ENCODE measurements around the gene ANAPC13.

The ANAPC13 gene

DNA sequence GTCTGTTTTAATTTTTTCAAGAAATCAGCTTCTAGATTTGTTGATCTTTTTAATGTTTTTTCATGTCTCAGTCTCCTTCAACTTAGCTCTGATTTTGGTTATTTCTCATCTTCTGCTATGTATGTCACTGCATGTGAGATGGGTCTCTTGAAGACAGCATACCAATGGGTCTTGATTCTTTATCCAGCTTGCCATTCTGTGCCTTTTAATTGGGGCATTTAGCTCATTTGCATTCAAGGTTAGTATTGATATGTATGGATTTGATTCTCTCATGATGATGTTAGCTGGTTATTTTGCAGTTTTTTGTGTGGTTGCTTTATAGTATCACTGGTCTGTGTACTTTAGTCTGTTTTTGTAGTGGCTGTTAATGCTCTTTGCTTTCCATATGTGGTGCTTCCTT, 39.5 kb upstream of the ANAPC13 start:
- TF ChIP-seq, protein P1, sequence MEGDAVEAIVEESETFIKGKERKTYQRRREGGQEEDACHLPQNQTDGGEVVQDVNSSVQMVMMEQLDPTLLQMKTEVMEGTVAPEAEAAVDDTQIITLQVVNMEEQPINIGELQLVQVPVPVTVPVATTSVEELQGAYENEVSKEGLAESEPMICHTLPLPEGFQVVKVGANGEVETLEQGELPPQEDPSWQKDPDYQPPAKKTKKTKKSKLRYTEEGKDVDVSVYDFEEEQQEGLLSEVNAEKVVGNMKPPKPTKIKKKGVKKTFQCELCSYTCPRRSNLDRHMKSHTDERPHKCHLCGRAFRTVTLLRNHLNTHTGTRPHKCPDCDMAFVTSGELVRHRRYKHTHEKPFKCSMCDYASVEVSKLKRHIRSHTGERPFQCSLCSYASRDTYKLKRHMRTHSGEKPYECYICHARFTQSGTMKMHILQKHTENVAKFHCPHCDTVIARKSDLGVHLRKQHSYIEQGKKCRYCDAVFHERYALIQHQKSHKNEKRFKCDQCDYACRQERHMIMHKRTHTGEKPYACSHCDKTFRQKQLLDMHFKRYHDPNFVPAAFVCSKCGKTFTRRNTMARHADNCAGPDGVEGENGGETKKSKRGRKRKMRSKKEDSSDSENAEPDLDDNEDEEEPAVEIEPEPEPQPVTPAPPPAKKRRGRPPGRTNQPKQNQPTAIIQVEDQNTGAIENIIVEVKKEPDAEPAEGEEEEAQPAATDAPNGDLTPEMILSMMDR (IDR thresholded peaks at IDR 0.05; ENCODE audit: control insufficient read depth, extremely low read depth, insufficient read depth): no peak
- DNase-seq (ENCODE audit: low read depth): no peak
- no peak overlapping the region for H3K4me3 ChIP-seq (ENCODE audit: low read depth, low read length)

DNA sequence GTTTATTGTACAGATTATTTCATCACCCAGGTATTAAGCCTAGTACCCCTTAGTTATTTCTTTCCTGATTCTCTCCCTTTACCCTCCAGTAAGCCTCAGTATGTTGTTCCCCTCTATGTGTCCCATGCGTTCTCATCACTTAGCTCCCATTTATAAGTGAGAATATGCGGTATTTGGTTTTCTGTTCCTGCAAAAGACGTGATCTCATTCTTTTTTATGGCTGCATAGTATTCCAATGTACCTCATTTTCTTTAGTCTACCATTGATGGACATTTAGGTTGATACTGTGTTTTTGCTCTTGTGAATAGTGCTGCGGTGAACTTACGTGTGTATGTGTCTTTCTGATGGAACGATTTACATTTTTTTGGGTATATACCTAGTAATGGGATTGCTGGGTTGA, 36.8 kb upstream of the ANAPC13 start:
- no peak overlapping the region for H3K4me3 ChIP-seq (ENCODE audit: low read depth, low read length)
- DNase-seq (ENCODE audit: low read depth): no peak
- TF ChIP-seq, protein P1 (IDR thresholded peaks at IDR 0.05; ENCODE audit: control insufficient read depth, extremely low read depth, insufficient read depth): no peak

DNA sequence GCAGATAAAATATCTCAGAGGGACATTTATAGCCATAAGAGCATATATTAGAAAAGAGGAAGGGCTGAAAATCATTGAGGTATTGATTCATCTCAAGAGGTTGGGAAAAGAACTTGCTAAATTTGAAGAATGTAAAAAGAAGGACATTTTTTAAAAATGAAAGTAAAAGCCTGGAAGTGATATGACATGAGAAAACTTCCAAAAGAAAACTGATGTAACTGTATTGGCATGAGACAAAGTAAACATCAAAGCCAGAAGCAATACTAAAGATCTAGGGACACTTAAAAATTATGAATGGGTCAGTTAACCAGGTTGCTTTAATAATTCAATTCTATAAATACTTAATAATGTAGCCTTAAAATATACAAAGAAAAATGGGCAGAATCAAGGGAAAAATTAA, 32.0 kb upstream of the ANAPC13 start:
- TF ChIP-seq, protein P1 (IDR thresholded peaks at IDR 0.05; ENCODE audit: control insufficient read depth, extremely low read depth, insufficient read depth): no peak
- no peak overlapping the region for H3K4me3 ChIP-seq (ENCODE audit: low read depth, low read length)
- no peak for DNase-seq (ENCODE audit: low read depth)

DNA sequence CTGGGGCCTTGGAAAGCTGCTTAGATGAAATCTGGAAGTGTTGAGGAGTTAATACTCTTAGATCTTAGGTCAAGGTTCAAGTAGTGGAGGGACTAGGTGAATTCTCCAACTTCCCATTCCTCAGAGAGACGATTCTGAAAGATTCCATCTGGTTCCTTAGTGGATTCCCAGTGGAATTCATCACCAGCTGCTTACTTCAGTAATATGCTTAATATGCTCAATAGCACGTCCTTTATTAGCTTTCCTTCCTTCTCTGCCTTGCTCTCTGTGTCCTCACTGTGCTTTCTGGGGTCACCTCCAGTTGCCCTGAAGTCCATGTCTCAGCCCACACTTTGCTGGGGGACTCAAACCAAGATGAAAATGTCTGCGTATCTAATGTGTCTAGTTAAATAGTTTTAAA, 31.1 kb upstream of the ANAPC13 start:
- TF ChIP-seq, protein P1 (IDR thresholded peaks at IDR 0.05; ENCODE audit: control insufficient read depth, extremely low read depth, insufficient read depth): no peak
- H3K4me3 ChIP-seq (ENCODE audit: low read depth, low read length): no peak overlapping the region
- no peak for DNase-seq (ENCODE audit: low read depth)

DNA sequence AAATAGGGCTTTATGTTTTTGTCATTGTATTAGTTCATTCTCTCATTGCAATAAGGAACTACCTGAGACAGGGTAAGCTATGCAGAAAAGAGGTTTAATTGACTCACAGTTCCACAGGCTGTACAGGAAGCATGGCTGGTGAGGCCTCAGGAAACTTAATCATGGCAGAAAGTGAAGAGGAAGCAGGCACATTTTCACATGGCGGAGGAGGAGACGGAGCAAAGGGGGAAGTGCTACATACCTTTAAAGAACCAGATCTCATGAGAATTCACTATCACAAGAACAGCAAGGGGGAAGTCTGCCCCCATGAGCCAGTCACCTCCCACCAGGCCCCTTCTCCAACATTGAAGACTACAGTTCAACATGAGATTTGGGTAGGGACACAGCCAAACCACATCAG, 25.7 kb upstream of the ANAPC13 start:
- TF ChIP-seq, protein P1 (IDR thresholded peaks at IDR 0.05; ENCODE audit: control insufficient read depth, extremely low read depth, insufficient read depth): no peak
- no peak for DNase-seq (ENCODE audit: low read depth)
- no peak overlapping the region for H3K4me3 ChIP-seq (ENCODE audit: low read depth, low read length)

DNA sequence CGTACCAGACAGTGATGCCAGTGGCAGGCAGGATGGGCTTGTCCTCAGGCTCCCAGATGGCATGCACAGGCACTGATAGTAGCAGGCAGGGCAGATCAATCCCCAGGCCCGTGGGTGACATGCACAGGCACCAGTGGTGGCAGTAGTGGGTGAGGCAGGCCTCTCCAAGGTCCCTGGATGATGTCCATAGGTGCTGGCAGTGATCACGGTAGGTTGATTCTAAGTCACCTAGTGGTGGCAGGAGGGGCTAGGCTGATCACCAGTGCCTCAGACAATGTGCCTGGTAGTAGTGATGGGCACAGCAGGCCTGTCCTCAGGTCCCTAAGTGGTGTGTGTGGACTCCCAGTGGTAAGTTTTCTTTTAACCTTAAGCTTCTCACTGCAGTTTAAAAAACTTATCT, 19.7 kb upstream of the ANAPC13 start:
- no peak overlapping the region for H3K4me3 ChIP-seq (ENCODE audit: low read depth, low read length)
- DNase-seq (ENCODE audit: low read depth): no peak
- TF ChIP-seq, protein P1 (IDR thresholded peaks at IDR 0.05; ENCODE audit: control insufficient read depth, extremely low read depth, insufficient read depth): no peak

DNA sequence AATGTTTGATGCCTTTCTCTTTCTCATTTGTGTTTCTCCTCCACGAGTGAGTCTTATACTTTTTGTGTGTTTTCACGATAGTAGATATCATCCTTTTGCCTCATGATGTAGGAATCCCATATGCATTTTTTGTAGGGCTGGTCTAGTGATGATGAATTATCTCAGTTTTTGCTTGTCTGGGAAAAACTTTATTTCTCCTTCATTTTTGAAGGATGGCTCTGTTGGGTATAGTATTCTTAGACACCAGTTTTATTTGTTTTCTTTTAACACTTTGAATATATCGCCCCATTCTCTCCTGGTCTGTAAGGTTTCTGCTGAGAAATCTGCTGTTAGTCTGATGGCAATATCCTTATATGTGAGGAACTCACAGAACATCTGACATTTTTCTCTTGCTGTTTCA, 18.3 kb upstream of the ANAPC13 start:
- no peak overlapping the region for H3K4me3 ChIP-seq (ENCODE audit: low read depth, low read length)
- no peak for DNase-seq (ENCODE audit: low read depth)
- TF ChIP-seq, protein P1 (IDR thresholded peaks at IDR 0.05; ENCODE audit: control insufficient read depth, extremely low read depth, insufficient read depth): no peak
